GM19452 (cell line): ENCODE results near the gene SFMBT2.

Experiments
- ATAC-seq: cut with Tn5 transposase; IDR thresholded peaks from one replicate; pipeline ENCODE4 v1.9.1; 2021; ENCODE audit not compliant: unreplicated experiment

SFMBT2 gene

DNA sequence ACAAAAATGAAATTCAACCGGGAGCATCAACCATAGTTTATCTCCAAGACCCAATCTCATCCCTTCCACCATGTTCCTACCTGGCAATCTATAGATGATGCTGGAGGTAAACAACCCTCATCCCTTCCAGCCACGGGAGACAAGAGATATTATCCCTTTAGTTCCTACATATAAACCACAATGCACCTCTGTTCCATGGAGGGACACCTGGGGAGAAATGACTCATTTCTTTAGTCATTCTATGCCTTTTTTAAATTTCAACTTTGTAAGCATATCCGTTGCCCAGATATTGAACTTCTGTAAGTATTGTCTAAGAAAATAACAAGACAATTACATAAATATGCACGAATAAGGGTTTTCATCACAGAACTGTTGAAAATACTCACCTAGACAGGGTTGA, 15.5 kb upstream of the SFMBT2 start:
- no peak for ATAC-seq

DNA sequence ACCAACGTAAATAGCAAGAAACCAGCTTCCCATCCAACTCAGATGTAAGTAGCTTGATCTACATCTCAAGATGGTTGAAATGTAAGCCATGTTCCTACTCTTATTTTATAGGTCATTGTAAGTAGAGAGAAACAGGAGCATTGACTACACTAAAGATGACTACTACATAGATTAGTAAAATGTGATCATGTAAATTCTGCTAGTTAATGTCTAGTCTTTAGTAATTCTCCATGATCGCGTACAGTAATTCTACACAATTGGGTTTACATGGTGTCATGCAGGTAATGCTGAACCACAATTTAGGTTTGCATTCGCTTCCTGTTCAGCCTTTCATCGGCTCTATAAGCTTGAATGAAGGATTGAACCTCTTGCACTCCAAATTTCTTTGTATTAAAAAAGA, 14.9 kb upstream of the SFMBT2 start:
- no peak for ATAC-seq

- ATAC-seq: no peak
Measured at GRCh38 chr10:7424919-7425318, 14.1 kb upstream of the SFMBT2 start.

GRCh38 chr10:7424315-7424714, 13.5 kb upstream of the SFMBT2 start:
- ATAC-seq: no peak

- ATAC-seq: no peak
Measured at GRCh38 chr10:7423521-7423920, 12.7 kb upstream of the SFMBT2 start.

GRCh38 chr10:7421526-7421925, 10.7 kb upstream of the SFMBT2 start:
- ATAC-seq: no peak

- no peak for ATAC-seq
Measured at GRCh38 chr10:7419998-7420397, 9.2 kb upstream of the SFMBT2 start.

DNA sequence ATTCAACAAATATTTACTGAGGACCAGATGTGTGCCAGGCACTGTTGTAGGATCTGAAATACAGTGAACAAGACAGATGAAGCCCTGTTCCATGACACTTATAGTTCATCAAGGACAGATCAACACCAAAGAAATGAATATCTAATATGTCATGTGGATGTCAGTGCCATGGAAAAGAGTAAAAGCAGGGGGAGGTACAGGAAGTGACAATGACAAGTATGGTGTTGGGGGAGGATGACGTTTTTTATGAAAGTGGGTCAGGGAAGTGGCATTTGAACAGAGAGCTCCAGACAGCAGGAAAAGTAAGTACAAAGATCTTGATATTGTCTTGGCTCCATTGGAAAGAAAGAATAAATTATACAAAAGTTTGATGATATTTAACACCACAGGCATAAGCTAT, 7.0 kb upstream of the SFMBT2 start:
- ATAC-seq: no peak

GRCh38 chr10:7417103-7417623, 6.3 kb upstream of the SFMBT2 start:
- no peak for ATAC-seq

DNA sequence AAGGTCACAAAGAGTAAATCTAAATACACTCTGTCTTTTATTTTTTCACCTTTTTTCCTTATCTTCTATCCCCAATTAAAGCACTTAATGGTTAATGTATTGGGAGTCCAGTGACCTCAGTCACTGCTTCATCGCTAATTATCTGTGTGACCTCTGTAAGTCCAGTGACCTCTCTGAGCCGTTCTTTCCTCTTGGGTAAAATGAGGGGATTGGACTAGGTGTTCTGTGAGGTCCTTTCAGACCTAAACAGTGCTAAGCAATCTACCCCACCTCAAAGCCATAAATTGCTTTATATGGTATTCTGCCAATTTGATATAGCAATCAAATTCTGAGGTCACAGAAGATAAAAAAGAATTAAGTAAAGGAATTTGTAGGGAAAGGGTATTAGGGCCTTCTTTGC, 3.9 kb upstream of the SFMBT2 start:
- no peak for ATAC-seq

GRCh38 chr10:7412928-7413282, 2.1 kb upstream of the SFMBT2 start:
- no peak for ATAC-seq

- ATAC-seq: no peak
Measured at GRCh38 chr10:7412237-7412927, 1.5 kb upstream of the SFMBT2 start.

GRCh38 chr10:7411671-7412128, 866 bp upstream of the SFMBT2 start:
- ATAC-seq: no peak

DNA sequence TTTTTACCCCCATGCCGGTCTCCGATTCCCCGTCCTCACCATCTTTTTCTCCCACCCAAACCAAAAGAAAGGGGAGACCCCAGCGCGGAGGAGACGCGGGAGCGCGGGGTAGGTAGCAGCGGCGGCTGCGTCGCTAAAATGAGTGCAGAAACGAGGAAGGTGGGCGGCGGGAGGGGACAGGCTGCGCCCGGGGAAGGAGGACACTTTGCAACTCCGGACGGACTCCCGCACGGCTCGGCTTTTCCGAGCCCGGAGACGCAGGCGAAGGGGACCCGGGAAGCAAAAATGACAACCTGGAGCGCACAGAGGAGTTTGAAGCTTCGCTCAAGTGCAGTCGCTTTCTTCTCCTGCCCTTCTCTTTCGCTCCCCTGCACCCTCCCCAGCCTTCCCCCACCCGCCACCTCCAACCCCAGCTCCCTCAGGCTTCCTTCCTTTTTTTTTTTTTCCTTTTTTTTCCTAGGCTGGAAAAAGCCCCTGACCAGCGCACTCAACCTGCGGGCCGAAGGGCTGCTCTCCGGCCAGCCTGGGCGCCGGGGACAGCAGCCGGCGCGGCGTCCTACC, 453 bp downstream of the SFMBT2 start:
- no peak for ATAC-seq

- peak; percentile 8 for ATAC-seq
Measured at GRCh38 chr10:7409732-7410168, 1.1 kb downstream of the SFMBT2 start.

DNA sequence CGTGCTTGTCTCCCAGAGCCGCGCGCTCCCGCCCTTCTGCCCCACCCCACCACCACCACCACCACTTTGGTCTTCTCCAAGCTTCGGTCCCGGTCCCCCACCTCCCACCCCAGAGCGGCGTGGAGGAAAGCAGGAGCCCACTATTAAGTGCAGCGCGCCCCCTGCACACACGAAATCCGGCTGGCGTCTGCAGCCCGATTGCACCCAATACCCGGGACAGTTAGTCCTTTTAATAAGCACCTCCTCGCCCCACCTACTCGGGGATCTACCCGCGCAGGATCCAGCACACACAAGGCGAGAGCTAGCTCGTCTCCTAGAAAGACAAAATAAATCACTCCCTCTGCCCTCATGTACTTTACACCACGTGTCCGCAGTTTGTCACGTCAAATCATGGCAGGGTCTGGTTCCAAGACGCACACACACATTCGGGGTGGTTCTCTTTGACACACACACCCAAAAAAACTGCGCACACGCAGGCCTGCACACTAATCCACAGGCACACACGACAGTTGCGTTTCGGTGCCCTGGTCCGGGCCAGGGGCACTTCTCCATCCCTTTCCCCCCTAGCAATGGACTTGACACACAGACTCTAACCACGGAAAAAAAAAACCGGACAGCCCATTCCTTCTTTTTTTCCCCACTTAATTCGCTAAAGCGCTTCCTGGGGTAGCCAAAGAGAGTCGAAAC, 1.6 kb downstream of the SFMBT2 start:
- peak; percentile 29 for ATAC-seq

DNA sequence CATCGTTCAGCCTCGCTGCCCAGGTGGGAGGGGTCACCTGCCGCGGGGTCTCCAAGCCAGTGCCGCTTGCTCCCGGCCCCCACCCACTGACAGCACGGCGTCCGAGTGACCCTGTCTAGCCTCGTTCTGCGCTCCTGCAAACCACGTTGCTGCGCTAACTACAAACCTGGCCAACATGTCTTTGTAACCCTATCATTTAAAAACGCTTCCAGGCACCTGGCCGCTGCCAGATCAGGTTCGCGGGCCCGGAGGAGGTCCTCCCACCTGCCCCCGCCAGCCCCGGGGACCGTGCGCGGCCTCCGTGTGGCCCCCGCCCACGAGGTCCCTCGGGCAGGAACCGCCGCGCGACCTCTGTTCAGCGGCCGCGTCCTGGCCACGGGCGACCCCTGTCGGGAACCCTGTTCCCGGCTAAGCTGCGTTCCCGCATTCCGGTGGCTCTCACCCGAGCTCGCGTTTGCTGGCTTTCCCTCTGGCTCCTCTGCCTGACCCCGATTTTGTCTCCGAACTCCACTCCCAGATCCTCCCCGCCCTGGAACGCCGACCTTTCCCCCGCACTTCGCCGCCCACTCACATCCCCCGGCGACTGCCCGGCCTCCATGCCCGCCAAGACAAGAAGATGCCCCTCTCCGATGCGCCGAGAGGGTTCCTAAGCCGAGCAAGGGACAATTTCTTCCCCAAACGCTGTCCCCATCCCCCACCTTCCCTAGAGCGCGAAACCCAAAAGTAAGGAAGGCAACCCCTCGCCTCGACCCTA, 2.4 kb downstream of the SFMBT2 start:
- ATAC-seq: no peak

- no peak for ATAC-seq
Measured at GRCh38 chr10:7407368-7408290, 3.2 kb downstream of the SFMBT2 start.

GRCh38 chr10:7406712-7407333, 4.0 kb downstream of the SFMBT2 start:
- ATAC-seq: no peak

GRCh38 chr10:7405637-7406036, 5.2 kb downstream of the SFMBT2 start:
- ATAC-seq: no peak
